Dendritic cell treated with granulocyte-macrophage colony-stimulating factor and Interleukin-4, amounts not matched to agents 40 ng/mL and 50 ng/mL, for 4 days (primary cell): ENCODE measurements around the gene FAM120C.

Experiments
- H3K27ac Mint-ChIP-seq: one replicate; pipeline ENCODE4 v1.8.0; 2022; ENCODE audit warnings: mild to moderate bottlenecking, mixed read lengths
- H3K27me3 Mint-ChIP-seq: one replicate; pipeline ENCODE4 v1.8.0; 2022; ENCODE audit warnings: mild to moderate bottlenecking, mixed read lengths
- H3K36me3 Mint-ChIP-seq: one replicate; pipeline ENCODE4 v1.8.0; 2022; ENCODE audit warnings: low read depth, mixed read lengths
- H3K4me1 Mint-ChIP-seq: one replicate; pipeline ENCODE4 v1.8.0; 2022; ENCODE audit warnings: low read depth, mixed read lengths
- H3K4me3 Mint-ChIP-seq: one replicate; pipeline ENCODE4 v1.8.0; 2022; ENCODE audit warnings: mild to moderate bottlenecking, moderate library complexity, mixed read lengths
- H3K9me3 Mint-ChIP-seq: one replicate; pipeline ENCODE4 v1.8.0; 2022; ENCODE audit warnings: mixed read lengths
- intact Hi-C: fragments of 100-400 bp; cut with micrococcal nuclease; formaldehyde crosslinking; loops from one replicate; pipeline ENCODE4 v1.15.0; 2022

FAM120C gene, protein sequence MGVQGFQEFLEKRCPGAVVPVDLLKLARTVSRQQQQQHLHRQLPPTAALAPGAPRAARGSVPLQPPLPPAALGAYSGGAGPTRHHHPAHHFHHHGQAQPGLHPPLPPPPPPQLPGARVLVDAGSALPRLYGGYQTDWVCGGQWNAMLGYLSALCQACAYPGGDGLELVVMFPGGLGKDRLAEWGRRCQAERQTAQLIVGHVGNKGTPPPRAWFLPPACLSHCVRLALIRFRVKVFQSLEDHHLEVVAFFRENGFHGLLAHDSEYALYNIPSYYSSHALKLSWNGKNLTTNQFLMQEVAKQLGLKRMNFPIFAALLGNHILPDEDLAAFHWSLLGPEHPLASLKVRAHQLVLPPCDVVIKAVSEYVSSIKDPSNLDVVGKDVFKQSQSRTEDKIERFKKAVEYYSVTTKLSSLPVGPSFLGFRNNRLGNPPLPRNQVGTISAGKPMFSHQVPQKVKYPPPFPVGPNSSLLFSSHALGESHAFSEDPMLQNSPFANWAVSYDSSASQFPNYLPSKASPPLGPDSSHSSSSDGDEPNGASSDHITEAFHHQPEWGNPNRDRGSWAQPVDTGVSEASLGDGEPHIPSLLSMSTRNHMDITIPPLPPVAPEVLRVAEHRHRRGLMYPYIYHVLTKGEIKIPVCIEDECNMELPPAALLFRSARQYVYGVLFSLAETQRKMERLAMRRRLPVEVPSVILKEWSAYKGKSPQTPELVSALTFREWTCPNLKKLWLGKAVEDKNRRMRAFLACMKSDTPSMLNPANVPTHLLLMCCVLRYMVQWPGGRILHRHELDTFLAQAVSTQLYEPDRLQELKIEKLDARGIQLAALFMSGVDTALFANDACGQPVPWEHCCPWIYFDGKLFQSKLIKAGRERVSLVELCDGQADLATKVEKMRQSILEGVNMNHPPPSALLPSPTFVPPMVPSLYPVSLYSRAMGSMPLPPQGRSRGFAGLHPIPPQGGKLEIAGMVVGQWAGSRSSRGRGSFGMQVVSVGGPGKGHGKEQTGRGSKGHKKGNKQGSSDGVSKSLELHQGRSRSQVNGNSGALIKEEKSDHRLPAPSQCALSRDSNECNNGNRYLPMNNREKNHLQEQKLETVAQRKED

DNA sequence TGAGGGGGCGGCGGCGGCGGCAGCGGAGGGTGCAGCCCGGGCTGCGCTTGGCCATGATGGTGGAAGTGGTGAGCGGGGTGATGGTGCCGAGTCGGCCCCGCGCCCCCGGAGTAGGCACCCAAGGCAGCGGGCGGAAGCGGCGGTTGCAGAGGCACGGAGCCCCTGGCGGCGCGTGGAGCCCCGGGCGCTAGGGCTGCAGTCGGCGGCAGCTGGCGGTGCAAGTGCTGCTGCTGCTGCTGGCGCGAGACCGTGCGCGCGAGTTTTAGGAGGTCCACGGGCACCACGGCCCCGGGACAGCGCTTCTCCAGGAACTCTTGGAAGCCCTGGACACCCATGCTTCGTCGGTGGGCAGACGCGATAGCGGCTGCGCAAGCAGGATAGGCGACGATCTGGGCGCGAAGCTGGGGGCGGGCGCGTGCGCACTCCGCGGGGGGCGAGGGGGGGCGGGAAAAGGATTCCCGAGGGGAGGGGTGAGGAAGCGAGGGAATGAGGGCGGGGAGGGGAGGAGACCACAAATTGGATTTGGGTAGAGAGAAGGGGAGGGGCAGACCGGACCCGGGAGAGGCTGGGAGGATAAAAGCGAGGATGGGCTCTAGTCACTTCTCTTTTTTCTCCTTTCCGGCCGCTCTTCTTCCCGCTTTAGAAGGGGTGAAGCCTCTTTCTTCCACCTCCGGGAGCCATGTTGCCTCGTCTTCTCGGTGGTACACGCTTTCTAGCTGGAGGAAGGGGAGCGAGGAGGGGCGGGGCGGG, at the start of gene FAM120C:
FAM120C (minus strand) TSS at position 391 of the 750 bp plus-strand sequence; CDS start at position 335, 56 bp downstream.
- no peaks in the 10 kb centered on the region for H3K27me3 Mint-ChIP-seq
- peaks cover 26% of the 10 kb centered on the region for H3K36me3 Mint-ChIP-seq
- H3K4me1 Mint-ChIP-seq, result peaks cover 30% of the 10 kb centered on the region
- intact Hi-C loops, result loop anchor here (2.0 to 10.0 kb wide), 3 partner anchors 138 to 1532 kb away; partner anchors contain the start of genes GNL3L, PHF8 and RRAGB
- H3K9me3 Mint-ChIP-seq, result no peaks in the 10 kb centered on the region
- H3K4me3 Mint-ChIP-seq, result peak within 1 kb of the TSS; percentile 74
- H3K27ac Mint-ChIP-seq, result peak within 1 kb of the TSS; percentile 83

DNA sequence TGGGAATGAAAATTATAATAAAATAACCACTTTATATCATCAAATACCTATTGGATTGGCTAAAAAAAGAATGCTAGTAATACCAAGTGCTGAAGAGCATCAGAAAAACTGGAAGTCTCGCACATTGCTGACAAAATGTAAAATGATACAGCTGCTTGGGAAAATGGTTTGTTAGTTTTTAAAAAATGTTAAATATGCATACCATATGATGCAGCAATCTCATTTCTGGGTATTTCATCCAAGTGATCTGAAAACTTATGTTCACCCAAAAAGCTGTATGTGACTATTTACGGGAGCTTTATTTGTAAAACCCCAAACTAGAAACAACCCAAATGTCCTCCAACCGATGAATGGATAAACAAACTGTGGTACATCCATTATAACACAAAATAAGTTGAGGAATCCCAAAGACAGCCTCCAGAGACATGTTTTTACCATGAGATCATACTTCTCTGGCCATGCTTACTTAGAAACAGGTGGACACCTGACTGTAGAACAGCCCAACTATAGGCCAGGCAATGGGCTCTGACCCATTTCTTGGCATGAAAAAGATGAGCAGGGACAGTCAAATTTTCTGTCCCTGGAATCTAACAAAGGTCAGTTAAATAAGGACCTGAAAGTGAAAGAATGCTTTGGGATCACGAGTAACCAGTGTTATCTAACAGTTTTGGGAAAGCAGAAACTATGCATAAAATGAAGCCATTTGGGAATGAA, 47.5 kb upstream of the FAM120C start:
- Mint-ChIP-seq H3K9me3 (no peaks in the 10 kb centered on the region), H3K27me3 (no peaks in the 10 kb centered on the region), H3K4me3 (no peak overlapping the region), H3K27ac (no peak overlapping the region), H3K36me3 (no peaks in the 10 kb centered on the region), H3K4me1 (no peaks in the 10 kb centered on the region)
- intact Hi-C loops, result no loop called here

DNA sequence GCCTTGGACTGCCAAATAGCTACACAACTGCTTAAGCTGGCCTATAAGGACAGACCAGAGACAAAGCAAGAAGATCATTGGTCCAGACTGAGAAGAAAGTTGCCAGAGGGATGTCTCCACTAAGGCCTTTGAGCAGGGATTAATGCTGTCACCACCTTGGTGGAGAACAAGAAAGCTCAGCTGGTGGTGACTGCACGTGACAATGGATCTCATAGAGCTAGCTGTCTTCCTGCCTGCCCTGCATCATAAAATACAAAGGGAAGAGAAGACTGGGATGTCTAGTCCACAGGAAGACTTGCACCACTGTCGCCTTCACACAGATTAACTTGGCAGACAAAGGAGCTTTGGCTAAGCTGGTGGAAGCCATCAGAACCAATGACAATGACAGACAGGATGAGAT, 40.5 kb upstream of the FAM120C start:
- no peaks in the 10 kb centered on the region for H3K36me3 Mint-ChIP-seq
- H3K4me3 Mint-ChIP-seq, result no peak overlapping the region
- intact Hi-C loops, result no loop called here

DNA sequence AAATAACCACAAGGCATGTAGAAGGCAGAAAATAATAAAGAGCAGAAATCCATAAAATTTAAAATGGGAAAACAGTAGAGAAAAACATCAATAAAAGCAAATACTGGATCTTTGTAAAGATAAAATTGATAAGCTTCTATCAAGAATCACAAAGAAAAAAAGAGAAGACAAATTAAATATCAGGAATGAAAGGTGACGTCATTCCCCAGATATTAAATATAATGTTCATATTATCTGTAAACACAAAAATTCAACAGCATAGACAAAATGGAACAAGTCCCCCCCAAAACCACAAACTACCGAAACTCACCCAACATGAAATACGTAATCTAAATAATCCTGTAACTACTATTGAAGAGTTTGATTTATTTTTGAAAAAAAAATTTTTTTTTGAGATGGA, 30.5 kb upstream of the FAM120C start:
- Mint-ChIP-seq H3K27ac (no peak overlapping the region), H3K9me3 (no peaks in the 10 kb centered on the region), H3K27me3 (no peaks in the 10 kb centered on the region), H3K4me3 (no peak overlapping the region), H3K36me3 (no peaks in the 10 kb centered on the region), H3K4me1 (no peaks in the 10 kb centered on the region)
- intact Hi-C loops, result no loop called here

More for the DNA sequence above, 40.5 kb upstream of the FAM120C start:
- Mint-ChIP-seq H3K27ac (no peak overlapping the region), H3K27me3 (no peaks in the 10 kb centered on the region), H3K9me3 (no peaks in the 10 kb centered on the region), H3K4me1 (no peaks in the 10 kb centered on the region)

DNA sequence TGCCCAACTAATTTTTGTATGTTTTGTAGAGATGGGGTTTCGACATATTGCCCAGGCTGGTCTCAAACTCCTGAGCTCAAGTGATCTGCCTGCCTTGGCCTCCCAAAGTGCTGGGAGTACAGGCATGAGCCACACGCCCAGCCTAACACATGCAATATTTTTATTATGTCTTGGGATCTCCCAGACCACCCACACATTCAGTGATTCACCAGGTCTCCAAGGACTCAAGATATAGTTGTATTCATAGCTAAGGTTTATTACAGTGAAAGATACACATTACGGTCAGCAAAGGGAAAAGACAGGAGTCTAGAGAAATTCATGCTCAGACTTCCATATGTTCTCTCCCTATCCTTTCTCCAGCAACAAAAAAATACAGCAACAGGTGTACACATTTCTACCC, 25.5 kb upstream of the FAM120C start:
- Mint-ChIP-seq H3K27ac (no peak overlapping the region), H3K36me3 (no peaks in the 10 kb centered on the region), H3K27me3 (no peaks in the 10 kb centered on the region), H3K4me3 (no peak overlapping the region), H3K9me3 (no peaks in the 10 kb centered on the region), H3K4me1 (no peaks in the 10 kb centered on the region)
- intact Hi-C loops, result no loop called here

DNA sequence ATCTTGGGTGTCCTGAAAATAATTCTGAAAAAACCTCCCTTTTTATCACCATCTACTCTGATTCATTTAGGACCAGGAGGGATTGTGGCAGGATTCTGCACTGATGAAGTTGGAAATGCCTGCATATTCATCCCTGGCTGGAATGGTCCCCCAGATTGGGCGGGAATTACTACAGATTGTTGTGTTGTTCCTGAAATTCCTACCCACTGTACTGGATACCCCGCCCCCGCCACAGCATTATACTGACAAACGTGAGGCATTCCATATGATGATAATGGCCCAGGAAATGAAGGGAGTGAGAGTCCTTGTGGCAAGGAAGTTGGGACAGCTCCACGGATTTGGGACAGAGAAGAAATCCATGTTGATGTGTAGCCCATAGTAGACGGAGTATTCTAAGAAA, 15.2 kb upstream of the FAM120C start:
- Mint-ChIP-seq H3K27ac (no peak overlapping the region), H3K27me3 (peaks cover 11% of the 10 kb centered on the region), H3K36me3 (no peaks in the 10 kb centered on the region), H3K4me3 (no peak overlapping the region), H3K4me1 (no peaks in the 10 kb centered on the region), H3K9me3 (no peaks in the 10 kb centered on the region)
- intact Hi-C loops, result no loop called here

DNA sequence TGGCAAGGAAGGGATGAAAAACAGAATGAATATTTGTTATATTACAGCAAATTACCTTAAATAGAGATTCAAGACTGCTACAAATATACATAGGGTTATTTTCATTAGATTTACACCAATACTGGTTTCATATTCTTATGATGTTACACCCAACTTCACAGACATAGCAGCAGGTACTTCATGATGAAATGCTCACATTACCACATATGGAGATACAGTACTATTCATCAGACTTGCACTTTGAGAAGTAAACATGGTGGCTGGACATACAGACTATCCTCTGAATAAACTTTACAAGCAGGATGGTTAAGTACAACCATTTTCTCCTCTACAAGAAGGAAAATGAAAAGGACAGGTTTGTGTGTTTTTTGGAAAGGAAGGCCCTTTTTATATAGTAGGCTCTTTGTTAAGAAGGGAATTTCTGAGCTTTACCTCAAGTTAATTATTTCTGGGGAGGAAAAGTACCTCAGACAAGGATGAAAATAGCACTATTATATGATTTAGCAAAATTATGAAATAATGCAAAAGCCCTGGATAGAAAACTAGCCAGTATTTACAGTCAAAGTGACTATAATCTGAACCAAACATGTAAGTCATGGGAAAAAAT, 12.0 kb upstream of the FAM120C start:
- Mint-ChIP-seq H3K4me3 (no peak overlapping the region), H3K27me3 (peaks cover 11% of the 10 kb centered on the region), H3K4me1 (no peaks in the 10 kb centered on the region), H3K9me3 (no peaks in the 10 kb centered on the region), H3K27ac (no peak overlapping the region), H3K36me3 (no peaks in the 10 kb centered on the region)
- intact Hi-C loops, result no loop called here

DNA sequence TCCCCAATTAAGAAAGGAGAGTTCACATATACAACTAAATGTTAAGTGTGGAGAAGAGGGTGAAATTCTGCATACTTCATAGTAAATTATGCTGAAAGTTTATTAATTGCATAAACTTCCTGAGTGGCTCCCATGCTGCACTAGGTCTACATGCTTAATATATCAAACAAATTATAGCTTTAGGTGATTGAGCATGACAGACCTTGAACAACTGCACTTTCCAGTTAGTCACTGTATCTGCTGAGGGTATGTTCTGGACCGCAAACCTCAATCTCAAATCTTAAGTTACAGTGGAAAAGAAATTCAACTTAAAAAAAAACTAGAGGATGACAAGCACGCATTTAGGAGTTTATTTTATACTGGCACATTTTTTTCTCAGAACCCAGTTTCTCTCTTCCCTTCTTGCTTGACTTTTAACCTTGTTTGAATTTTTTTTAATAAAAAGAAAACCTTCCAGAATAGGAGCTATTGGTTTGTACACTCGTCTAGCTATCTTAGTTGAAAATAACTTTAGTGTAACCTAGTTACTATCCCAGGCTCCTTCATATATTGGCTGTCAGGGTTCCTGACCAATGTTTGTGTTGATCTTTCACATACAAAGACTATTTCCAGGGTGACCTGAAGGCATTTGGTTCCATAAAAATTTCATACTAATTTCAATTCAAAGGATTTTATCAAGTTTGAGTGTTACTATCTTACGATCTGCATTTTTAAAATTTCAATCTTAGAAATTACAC, 10.2 kb upstream of the FAM120C start:
- H3K9me3 Mint-ChIP-seq, result no peaks in the 10 kb centered on the region

DNA sequence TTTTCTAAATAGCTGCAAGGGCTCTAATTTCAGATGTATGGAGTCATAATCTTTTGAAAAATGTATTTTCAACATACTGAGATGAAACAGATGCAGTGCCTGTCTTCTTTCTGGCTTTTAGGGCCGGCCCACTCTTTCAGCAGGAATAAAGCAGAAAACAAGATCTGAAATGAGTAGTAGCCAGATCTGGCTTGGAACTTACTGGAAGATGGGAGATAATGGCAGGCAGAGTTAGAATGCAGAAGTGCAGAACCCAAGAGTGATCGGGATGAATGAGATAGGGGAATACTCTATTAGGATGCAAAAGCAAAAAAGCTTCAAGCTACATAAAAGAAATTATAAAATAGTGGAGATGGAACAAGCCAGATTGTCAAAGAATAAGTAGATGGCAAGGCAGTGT, 1.4 kb upstream of the FAM120C start:
- Mint-ChIP-seq H3K27me3 (no peaks in the 10 kb centered on the region), H3K4me3 (no peak overlapping the region), H3K27ac (no peak overlapping the region), H3K9me3 (no peaks in the 10 kb centered on the region), H3K36me3 (peaks cover 21% of the 10 kb centered on the region), H3K4me1 (peaks cover 29% of the 10 kb centered on the region)
- intact Hi-C loops, result loop anchor here (10.0 kb wide), 1 partner anchor 1530 kb away; the partner anchor contains the start of gene RRAGB

More for the DNA sequence above, 10.2 kb upstream of the FAM120C start:
- H3K27me3 Mint-ChIP-seq, result peaks cover 7% of the 10 kb centered on the region
- intact Hi-C loops, result no loop called here
- H3K27ac Mint-ChIP-seq, result no peak overlapping the region
- H3K4me1 Mint-ChIP-seq, result no peaks in the 10 kb centered on the region
- H3K4me3 Mint-ChIP-seq, result no peak overlapping the region
- no peaks in the 10 kb centered on the region for H3K36me3 Mint-ChIP-seq

DNA sequence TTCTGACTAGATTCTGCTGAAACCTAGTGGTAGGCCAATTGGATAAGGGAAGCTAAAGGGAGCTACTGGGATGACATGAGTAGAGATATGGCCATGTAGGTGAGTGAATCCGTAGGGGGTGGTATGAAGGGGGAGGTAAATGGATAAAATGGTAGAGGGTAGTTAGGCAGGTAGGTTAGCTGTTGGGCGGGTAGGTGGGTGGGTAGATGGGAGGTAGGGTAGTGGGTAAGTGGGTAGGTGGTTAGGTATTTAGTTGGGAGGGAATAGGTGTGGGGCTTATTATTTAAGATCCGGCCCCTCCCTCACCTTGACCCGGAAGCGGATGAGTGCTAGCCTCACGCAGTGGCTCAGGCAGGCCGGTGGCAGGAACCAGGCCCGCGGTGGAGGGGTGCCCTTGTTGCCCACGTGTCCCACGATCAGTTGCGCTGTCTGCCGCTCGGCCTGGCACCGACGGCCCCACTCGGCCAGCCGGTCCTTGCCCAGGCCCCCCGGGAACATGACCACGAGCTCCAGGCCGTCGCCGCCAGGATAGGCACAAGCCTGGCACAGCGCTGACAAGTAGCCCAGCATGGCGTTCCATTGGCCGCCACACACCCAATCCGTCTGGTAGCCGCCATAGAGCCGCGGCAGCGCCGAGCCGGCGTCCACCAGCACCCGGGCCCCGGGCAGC, 725 bp downstream of the FAM120C start:
- no peaks in the 10 kb centered on the region for H3K27me3 Mint-ChIP-seq
- H3K27ac Mint-ChIP-seq, result peak overlapping the region; percentile 83
- H3K4me1 Mint-ChIP-seq, result peaks cover 37% of the 10 kb centered on the region

DNA sequence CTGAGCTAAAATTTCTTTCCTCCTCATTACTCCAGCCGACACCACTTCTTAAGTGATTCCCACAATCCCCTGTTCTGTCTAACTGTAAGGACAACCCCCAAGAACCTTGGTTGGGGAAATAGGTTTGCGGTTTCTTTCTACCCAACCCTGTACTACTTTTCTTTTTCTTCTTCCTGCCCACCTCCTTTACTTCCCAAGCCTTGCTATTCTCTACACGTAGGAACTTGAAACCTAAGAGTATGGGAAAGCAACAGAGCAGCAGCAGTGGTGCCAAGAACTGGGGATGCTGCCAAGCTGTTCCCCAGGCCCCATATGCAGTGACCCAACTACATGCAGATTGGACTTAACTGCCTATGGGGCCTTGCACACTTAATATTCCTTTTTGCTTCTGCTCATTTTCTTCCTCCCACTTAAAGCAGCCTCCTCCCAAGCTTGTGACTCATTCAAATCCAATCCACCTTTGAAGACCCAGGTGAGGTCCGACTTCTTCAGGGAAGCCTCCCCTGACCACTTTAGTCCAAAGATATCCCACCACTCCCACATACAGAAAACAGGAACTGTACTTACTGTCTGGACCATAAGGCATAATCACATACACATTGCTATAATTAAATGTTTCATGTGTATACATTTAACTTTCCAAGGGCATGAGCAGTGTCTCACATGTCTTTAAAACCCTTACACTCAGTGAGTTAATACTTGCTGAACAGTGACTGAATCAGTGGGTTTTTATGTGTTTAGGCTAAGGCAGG, 1.7 kb downstream of the FAM120C start:
- Mint-ChIP-seq H3K27me3 (no peaks in the 10 kb centered on the region), H3K27ac (peak overlapping the region; percentile 83), H3K36me3 (peaks cover 34% of the 10 kb centered on the region), H3K9me3 (no peaks in the 10 kb centered on the region), H3K4me3 (peak overlapping the region; percentile 74), H3K4me1 (peaks cover 46% of the 10 kb centered on the region)
- intact Hi-C loops, result loop anchor here (10.0 kb wide), 1 partner anchor 1533 kb away; the partner anchor contains the start of gene RRAGB

More for the DNA sequence above, 725 bp downstream of the FAM120C start:
- Mint-ChIP-seq H3K36me3 (peaks cover 26% of the 10 kb centered on the region), H3K9me3 (no peaks in the 10 kb centered on the region), H3K4me3 (peak overlapping the region; percentile 74)
- intact Hi-C loops, result loop anchor here (2.0 to 10.0 kb wide), 3 partner anchors 138 to 1532 kb away; partner anchors contain the start of genes GNL3L, PHF8 and RRAGB
